Measurements from ENCODE around the gene INPP1. TPM values are rescaled to one million over a fixed set of nuclear protein-coding genes. Genes with fewer than 3 reads are reported as not detected.
"Not testable (repeated sequence)": the region's sequence is repeated elsewhere in the genome, so short reads cannot be mapped to it uniquely, and the experiment has no call there.

INPP1 gene
- total RNA-seq, 1 donor from 2014 or later: 6.3 TPM

DNA sequence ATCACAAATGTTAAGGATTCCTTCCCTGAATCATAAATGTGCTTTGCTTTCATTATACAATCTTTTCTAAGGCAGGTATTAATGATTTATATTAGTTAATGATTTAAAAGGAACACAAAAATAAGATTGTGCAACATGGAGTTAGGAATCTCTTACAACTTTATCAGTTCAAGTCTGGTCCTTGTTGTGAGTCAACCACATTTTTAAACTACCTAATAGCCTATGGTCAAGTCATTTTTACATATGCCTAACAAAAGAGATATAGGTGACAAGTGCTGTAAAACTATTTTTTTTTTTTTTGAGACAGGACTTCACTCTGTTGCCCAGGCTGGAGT lies 8.2 kb upstream of the INPP1 start:
- TF ChIP-seq, protein P1, sequence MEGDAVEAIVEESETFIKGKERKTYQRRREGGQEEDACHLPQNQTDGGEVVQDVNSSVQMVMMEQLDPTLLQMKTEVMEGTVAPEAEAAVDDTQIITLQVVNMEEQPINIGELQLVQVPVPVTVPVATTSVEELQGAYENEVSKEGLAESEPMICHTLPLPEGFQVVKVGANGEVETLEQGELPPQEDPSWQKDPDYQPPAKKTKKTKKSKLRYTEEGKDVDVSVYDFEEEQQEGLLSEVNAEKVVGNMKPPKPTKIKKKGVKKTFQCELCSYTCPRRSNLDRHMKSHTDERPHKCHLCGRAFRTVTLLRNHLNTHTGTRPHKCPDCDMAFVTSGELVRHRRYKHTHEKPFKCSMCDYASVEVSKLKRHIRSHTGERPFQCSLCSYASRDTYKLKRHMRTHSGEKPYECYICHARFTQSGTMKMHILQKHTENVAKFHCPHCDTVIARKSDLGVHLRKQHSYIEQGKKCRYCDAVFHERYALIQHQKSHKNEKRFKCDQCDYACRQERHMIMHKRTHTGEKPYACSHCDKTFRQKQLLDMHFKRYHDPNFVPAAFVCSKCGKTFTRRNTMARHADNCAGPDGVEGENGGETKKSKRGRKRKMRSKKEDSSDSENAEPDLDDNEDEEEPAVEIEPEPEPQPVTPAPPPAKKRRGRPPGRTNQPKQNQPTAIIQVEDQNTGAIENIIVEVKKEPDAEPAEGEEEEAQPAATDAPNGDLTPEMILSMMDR (IDR thresholded peaks at IDR 0.05; ENCODE audit: insufficient read depth, low read length, poor library complexity, severe bottlenecking): no peak
- no peaks in the 10 kb centered on the region for H3K27me3 ChIP-seq (ENCODE audit: control insufficient read depth, insufficient read depth, low read length)
- DNase-seq (ENCODE audit: low read depth): no peak
- H3K4me3 ChIP-seq (ENCODE audit: low read depth, low read length): no peak overlapping the region
- no peaks in the 10 kb centered on the region for H3K36me3 ChIP-seq (ENCODE audit: control insufficient read depth, insufficient read depth, low read length)

DNA sequence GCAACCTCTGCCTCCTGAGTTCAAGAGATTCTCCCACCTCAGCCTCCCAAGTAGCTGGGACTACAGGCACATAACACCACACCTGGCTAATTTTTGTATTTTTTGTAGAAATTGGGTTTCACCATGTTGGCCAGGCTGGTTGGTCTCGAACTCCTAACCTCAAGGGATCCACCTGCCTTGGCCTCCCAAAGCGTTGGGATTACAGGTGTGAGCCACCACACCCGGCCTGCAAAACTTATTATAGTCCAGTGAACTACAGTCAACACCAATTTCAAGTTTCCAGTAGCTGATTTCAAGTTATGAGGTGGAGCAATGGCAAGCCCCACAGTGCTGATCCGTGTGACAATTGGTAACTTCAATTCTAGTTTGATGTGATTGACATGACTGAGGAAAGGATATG lies 7.8 kb upstream of the INPP1 start:
- not testable (repeated sequence) for H3K4me3 ChIP-seq (ENCODE audit: low read depth, low read length); DNase-seq (ENCODE audit: low read depth); H3K36me3 ChIP-seq (ENCODE audit: control insufficient read depth, insufficient read depth, low read length); H3K27me3 ChIP-seq (ENCODE audit: control insufficient read depth, insufficient read depth, low read length)

- Histone ChIP-seq H3K36me3 (ENCODE audit: control insufficient read depth, insufficient read depth, low read length) (no peaks in the 10 kb centered on the region), H3K4me3 (ENCODE audit: low read depth, low read length) (no peak overlapping the region), H3K27me3 (ENCODE audit: control insufficient read depth, insufficient read depth, low read length) (no peaks in the 10 kb centered on the region)
- TF ChIP-seq, protein P1 (IDR thresholded peaks at IDR 0.05; ENCODE audit: insufficient read depth, low read length, poor library complexity, severe bottlenecking): no peak
- DNase-seq (ENCODE audit: low read depth): no peak
Observed at GRCh38 chr2:190336420-190336819, 7.0 kb upstream of the INPP1 start.

DNA sequence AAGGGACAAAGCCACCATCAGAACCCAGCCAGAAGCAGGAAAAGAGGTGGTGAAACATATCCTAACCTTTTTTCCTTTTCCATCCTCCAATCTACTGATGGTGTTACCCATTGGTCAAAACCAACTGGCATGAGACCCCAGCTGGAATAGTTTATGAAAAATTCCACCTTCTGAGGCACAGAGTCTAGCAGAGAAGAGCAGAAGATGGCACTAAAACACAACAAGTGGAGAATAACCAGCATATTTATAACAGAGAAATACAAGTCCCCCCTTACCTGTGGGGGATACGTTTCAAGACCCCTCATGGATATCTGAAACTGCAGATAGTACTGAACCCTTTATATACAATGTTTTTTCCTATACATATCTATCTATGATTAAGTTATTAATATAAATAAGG lies 4.9 kb upstream of the INPP1 start:
- no peak overlapping the region for H3K4me3 ChIP-seq (ENCODE audit: low read depth, low read length)
- no peaks in the 10 kb centered on the region for H3K27me3 ChIP-seq (ENCODE audit: control insufficient read depth, insufficient read depth, low read length)
- no peaks in the 10 kb centered on the region for H3K36me3 ChIP-seq (ENCODE audit: control insufficient read depth, insufficient read depth, low read length)
- no peak for DNase-seq (ENCODE audit: low read depth)
- TF ChIP-seq, protein P1 (IDR thresholded peaks at IDR 0.05; ENCODE audit: insufficient read depth, low read length, poor library complexity, severe bottlenecking): no peak

DNA sequence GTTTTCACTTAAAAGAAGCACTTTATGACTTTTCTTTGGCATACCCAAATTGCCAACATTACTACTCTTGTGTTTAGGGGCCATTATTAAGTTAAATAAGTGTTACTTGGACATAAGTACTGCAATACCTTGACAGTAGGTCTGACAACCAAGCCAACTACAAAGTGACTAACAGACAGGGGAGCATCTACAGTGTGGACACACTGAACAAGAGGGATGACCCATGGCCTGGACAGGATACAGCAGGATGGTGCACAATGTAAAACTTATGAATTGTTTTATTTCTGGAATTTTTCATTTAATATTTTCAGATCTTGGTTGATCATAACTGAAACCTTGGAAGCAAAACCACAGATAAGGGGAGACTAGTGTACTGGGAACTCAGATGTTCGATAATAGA lies 4.0 kb upstream of the INPP1 start:
- Histone ChIP-seq H3K4me3 (ENCODE audit: low read depth, low read length) (no peak overlapping the region), H3K36me3 (ENCODE audit: control insufficient read depth, insufficient read depth, low read length) (no peaks in the 10 kb centered on the region), H3K27me3 (ENCODE audit: control insufficient read depth, insufficient read depth, low read length) (no peaks in the 10 kb centered on the region)
- DNase-seq (ENCODE audit: low read depth): no peak
- TF ChIP-seq, protein P1 (IDR thresholded peaks at IDR 0.05; ENCODE audit: insufficient read depth, low read length, poor library complexity, severe bottlenecking): no peak

GRCh38 chr2:190340369-190340768 lies 3.0 kb upstream of the INPP1 start:
- TF ChIP-seq, protein P1 (IDR thresholded peaks at IDR 0.05; ENCODE audit: insufficient read depth, low read length, poor library complexity, severe bottlenecking): no peak
- no peaks in the 10 kb centered on the region for H3K36me3 ChIP-seq (ENCODE audit: control insufficient read depth, insufficient read depth, low read length)
- no peak for DNase-seq (ENCODE audit: low read depth)
- H3K27me3 ChIP-seq (ENCODE audit: control insufficient read depth, insufficient read depth, low read length): no peaks in the 10 kb centered on the region
- H3K4me3 ChIP-seq (ENCODE audit: low read depth, low read length): no peak overlapping the region

Data from kidney epithelial cell (primary cell).